H9 (cell line): ENCODE measurements around the gene DHCR24. TPM values are rescaled to one million over a fixed set of nuclear protein-coding genes. Genes with fewer than 3 reads are reported as not detected.
A peak's percentile ranks its signal among the peaks of the same experiment; 100 is the strongest.

Experiments used
- DNase-seq: peaks from one replicate; pipeline ENCODE4 v3.0.0-alpha.2; 2017
- H2AFZ ChIP-seq: one replicate; pipeline ENCODE4 v1.6.1; 2013; ENCODE audit warnings: mild to moderate bottlenecking, low read length, control low read depth, moderate library complexity
- H2AK5ac ChIP-seq: 2 replicates; pipeline ENCODE4 v1.6.1; 2013; ENCODE audit warnings: low read length, control low read depth, mixed read lengths; ENCODE audit not compliant: insufficient read length
- H2BK120ac ChIP-seq: one replicate; pipeline ENCODE4 v1.6.1; 2013; ENCODE audit warnings: low read depth, mild to moderate bottlenecking, low read length, control low read depth, inconsistent platforms; ENCODE audit not compliant: poor library complexity, severe bottlenecking
- H2BK12ac ChIP-seq: 2 replicates; pipeline ENCODE4 v1.6.1; 2013; ENCODE audit warnings: low read length, control low read depth, mixed read lengths, low read depth; ENCODE audit not compliant: insufficient read length
- H2BK15ac ChIP-seq: 2 replicates; pipeline ENCODE4 v1.6.1; 2013; ENCODE audit warnings: low read depth, low read length, control low read depth
- H2BK20ac ChIP-seq: one replicate; pipeline ENCODE4 v1.6.1; 2013; ENCODE audit warnings: low read depth, mild to moderate bottlenecking, low read length, control low read depth, inconsistent platforms; ENCODE audit not compliant: poor library complexity, severe bottlenecking
- H2BK5ac ChIP-seq: 2 replicates; pipeline ENCODE4 v1.6.1; 2013; ENCODE audit warnings: low read length, control low read depth, mixed read lengths; ENCODE audit not compliant: insufficient read length
- H3K14ac ChIP-seq: 2 replicates; pipeline ENCODE4 v1.6.1; 2013; ENCODE audit warnings: low read length, control low read depth; ENCODE audit not compliant: insufficient read depth
- H3K18ac ChIP-seq: 2 replicates; pipeline ENCODE4 v1.6.1; 2013; ENCODE audit warnings: low read depth, mild to moderate bottlenecking, mixed read lengths, low read length, control low read depth; ENCODE audit not compliant: insufficient read length
- H3K23ac ChIP-seq: 2 replicates; pipeline ENCODE4 v1.6.1; 2013; ENCODE audit warnings: low read length, control low read depth, mixed read lengths, low read depth; ENCODE audit not compliant: insufficient read length
- H3K23me2 ChIP-seq: 2 replicates; pipeline ENCODE4 v1.6.1; 2013; ENCODE audit warnings: low read depth, mild to moderate bottlenecking, mixed read lengths, low read length, control low read depth; ENCODE audit not compliant: insufficient read length, poor library complexity, severe bottlenecking
- H3K27ac ChIP-seq: 2 replicates; pipeline ENCODE4 v1.5.1; 2013; ENCODE audit warnings: low read length, control low read depth, mixed read lengths, low read depth; ENCODE audit not compliant: insufficient read length
- H3K27me3 ChIP-seq: 2 replicates; pipeline ENCODE4 v1.6.1; 2013; ENCODE audit warnings: low read length, control low read depth, inconsistent platforms; ENCODE audit not compliant: insufficient read depth
- H3K4ac ChIP-seq: 2 replicates; pipeline ENCODE4 v1.6.1; 2013; ENCODE audit warnings: low read depth, mild to moderate bottlenecking, control low read depth, inconsistent platforms, low read length, moderate library complexity
- H3K4me1 ChIP-seq: 2 replicates; pipeline ENCODE4 v1.6.1; 2013; ENCODE audit warnings: low read length, control low read depth, inconsistent platforms; ENCODE audit not compliant: insufficient read depth
- H3K4me2 ChIP-seq: 2 replicates; pipeline ENCODE4 v1.6.1; 2013; ENCODE audit warnings: low read length, control low read depth, mixed read lengths; ENCODE audit not compliant: insufficient read length, insufficient read depth
- H3K56ac ChIP-seq: 2 replicates; pipeline ENCODE4 v1.6.1; 2013; ENCODE audit warnings: low read depth, mild to moderate bottlenecking, mixed read lengths, low read length, control low read depth; ENCODE audit not compliant: insufficient read length
- H3K79me1 ChIP-seq: 2 replicates; pipeline ENCODE4 v1.6.1; 2013; ENCODE audit warnings: low read depth, mild to moderate bottlenecking, moderate library complexity, low read length, control low read depth, inconsistent platforms; ENCODE audit not compliant: insufficient read depth, poor library complexity, severe bottlenecking
- H3K79me2 ChIP-seq: 2 replicates; pipeline ENCODE4 v1.6.1; 2013; ENCODE audit warnings: low read length, control low read depth, inconsistent platforms; ENCODE audit not compliant: insufficient read depth
- H3K9ac ChIP-seq: 2 replicates; pipeline ENCODE4 v1.6.1; 2013; ENCODE audit warnings: low read length, control low read depth, mixed read lengths; ENCODE audit not compliant: insufficient read length; ENCODE audit errors: extremely low read depth
- H3K9me3 ChIP-seq: one replicate; pipeline ENCODE4 v1.6.1; 2013; ENCODE audit warnings: low read depth, low read length, inconsistent platforms; ENCODE audit not compliant: control insufficient read depth
- H3T11ph ChIP-seq: one replicate; pipeline ENCODE4 v1.6.1; 2013; ENCODE audit warnings: mild to moderate bottlenecking, low read length, control low read depth, inconsistent platforms
- H4K20me1 ChIP-seq: one replicate; pipeline ENCODE4 v1.6.1; 2013; ENCODE audit not compliant: control insufficient read depth, insufficient read length, insufficient read depth
- H4K5ac ChIP-seq: 2 replicates; pipeline ENCODE4 v1.6.1; 2013; ENCODE audit warnings: low read depth, mild to moderate bottlenecking, mixed read lengths, low read length, control low read depth; ENCODE audit not compliant: insufficient read length
- H4K8ac ChIP-seq: replicated peaks from 2 replicates; pipeline ENCODE4 v1.6.1; 2013; ENCODE audit warnings: low read length, control low read depth, mixed read lengths, low read depth; ENCODE audit not compliant: insufficient read length
- H4K91ac ChIP-seq: 2 replicates; pipeline ENCODE4 v1.6.1; 2013; ENCODE audit warnings: low read depth, mild to moderate bottlenecking, moderate library complexity, mixed read lengths, low read length, control low read depth; ENCODE audit not compliant: insufficient read length
- H3K27ac Mint-ChIP-seq, 3 experiments: 2 replicates in 2 of 3; 3 replicates in 1 of 3; pipeline ENCODE4 v1.8.0; 2020 to 2021; ENCODE audit warnings: mixed read lengths in 3 of 3, mild to moderate bottlenecking in 1 of 3, moderate library complexity in 1 of 3
- H3K27me3 Mint-ChIP-seq: 2 replicates; pipeline ENCODE4 v1.8.0; 2021; ENCODE audit warnings: low read depth, mild to moderate bottlenecking, moderate library complexity, mixed read lengths
- H3K36me3 Mint-ChIP-seq, 3 experiments: 2 replicates in 2 of 3; 3 replicates in 1 of 3; pipeline ENCODE4 v1.8.0; 2020 to 2021; ENCODE audit warnings: low read depth in 3 of 3, mixed read lengths in 3 of 3; ENCODE audit not compliant: insufficient read depth in 1 of 3
- H3K4me1 Mint-ChIP-seq, 2 experiments: 2 replicates each; pipeline ENCODE4 v1.8.0; 2020; ENCODE audit warnings: mixed read lengths in 2 of 2
- H3K4me3 Mint-ChIP-seq, 2 experiments: 2 replicates in 1 of 2; 3 replicates in 1 of 2; pipeline ENCODE4 v1.8.0; 2020 to 2021; ENCODE audit warnings: mild to moderate bottlenecking in 2 of 2, mixed read lengths in 2 of 2, moderate library complexity in 1 of 2
- H3K9me3 Mint-ChIP-seq, 2 experiments: 2 replicates in 1 of 2; 3 replicates in 1 of 2; pipeline ENCODE4 v1.8.0; 2020; ENCODE audit warnings: mild to moderate bottlenecking in 2 of 2, mixed read lengths in 2 of 2, moderate library complexity in 1 of 2
- CTCF ChIP-seq: fragments of 200-600 bp; sonication (generic); conservative IDR thresholded peaks from 3 replicates; pipeline ENCODE4 v1.8.0; 2021; ENCODE audit warnings: antibody characterized with exemption, mild to moderate bottlenecking
- WGBS: extraction: QIAGEN DNeasy Blood & Tissue Kit; methylation state at CpG from one replicate; pipeline ENCODE4 v1.1.7; 2013; ENCODE audit warnings: missing lambda C conversion rate, low lambda C conversion rate, mixed read lengths; ENCODE audit not compliant: insufficient read length; ENCODE audit errors: extremely low coverage; 5-methylcytosine and 5-hydroxymethylcytosine counted together
- total RNA-seq: library from RNA; stranded (reverse); gene quantifications from 2 replicates; pipeline ENCODE4 v1.2.1, GENCODE V29; 2021

Gene DHCR24
- total RNA-seq, 1 experiment from 2014 or later, result 318 TPM

GRCh38 chr1:54810153-54810942 is 76.6 kb downstream of the DHCR24 start:
- Histone ChIP-seq H3T11ph (no peak overlapping the region), H2AFZ (no peak overlapping the region), H3K9ac (no peak overlapping the region), H3K79me2 (no peaks in the 10 kb centered on the region), H3K23ac (no peak overlapping the region), H3K56ac (no peak overlapping the region), H3K27me3 (no peaks in the 10 kb centered on the region), H3K18ac (no peak overlapping the region), H3K14ac (no peak overlapping the region), H2BK15ac (no peak overlapping the region), H3K9me3 (no peaks in the 10 kb centered on the region), H4K5ac (no peak overlapping the region), H2BK120ac (no peak overlapping the region), H3K23me2 (no peaks in the 10 kb centered on the region), H4K8ac (no peak overlapping the region), H2BK12ac (no peak overlapping the region), H2AK5ac (no peak overlapping the region), H4K20me1 (no peaks in the 10 kb centered on the region), H3K79me1 (no peaks in the 10 kb centered on the region), H4K91ac (no peak overlapping the region), H3K4me2 (no peak overlapping the region), H3K27ac (no peak overlapping the region), H3K4ac (no peak overlapping the region), H3K4me1 (peaks cover 6% of the 10 kb centered on the region; the same call in 1 of the 2 replicates), H2BK20ac (no peak overlapping the region), H2BK5ac (no peak overlapping the region)
- Mint-ChIP-seq H3K27me3 (peaks cover 27% of the 10 kb centered on the region), H3K9me3 (no peaks in the 10 kb centered on the region), H3K4me1 (peaks cover 41 to 42% of the 10 kb centered on the region in 2 experiments), H3K4me3 (no peak overlapping the region), H3K36me3 (no peaks in the 10 kb centered on the region), H3K27ac (no peak overlapping the region)
- DNase-seq, result peak; percentile 83
- TF ChIP-seq CTCF, result peak; percentile 93
- WGBS, result no CpG with 5 or more reads among the region's 13 CpGs
